MG63 (cell line): ENCODE results near the gene OR2F2. TPM values are rescaled to one million over a fixed set of nuclear protein-coding genes. Genes with fewer than 3 reads are reported as not detected.

ENCODE experiments used
- DNase-seq: peaks from one replicate; pipeline ENCODE4 v3.0.0-alpha.2; 2020
- H3K27me3 ChIP-seq: fragments of 250-450 bp; sonication (Bioruptor Pico); 2 replicates; pipeline ENCODE4 v1.5.1; 2020; ENCODE audit warnings: mild to moderate bottlenecking, moderate library complexity
- H3K36me3 ChIP-seq: fragments of 250-450 bp; sonication (Bioruptor Pico); 2 replicates; pipeline ENCODE4 v1.5.1; 2020; ENCODE audit warnings: mild to moderate bottlenecking, moderate library complexity
- H3K4me3 ChIP-seq: fragments of 250-450 bp; sonication (Bioruptor Pico); 2 replicates; pipeline ENCODE4 v1.5.1; 2020; ENCODE audit warnings: mild to moderate bottlenecking, moderate library complexity
- H3K9me3 ChIP-seq: fragments of 250-450 bp; sonication (Bioruptor Pico); 2 replicates; pipeline ENCODE4 v1.5.1; 2020; ENCODE audit warnings: mild to moderate bottlenecking, moderate library complexity
- total RNA-seq: library from RNA; depleted of rRNA; stranded (reverse); fragments of >200 nt; shearing (Covaris generic); gene quantifications from 2 replicates; pipeline ENCODE4 v1.2.3, GENCODE V29; 2014; ENCODE audit warnings: low replicate concordance; rRNA removed

OR2F2 gene
- not detected in 2 replicates for total RNA-seq

- Histone ChIP-seq H3K27me3 (no peaks in the 10 kb centered on the region), H3K36me3 (no peaks in the 10 kb centered on the region), H3K4me3 (no peak within 1 kb of the TSS), H3K9me3 (0 out of 2 replicates have a peak, but pooled peaks cover 3% of the 10 kb centered on the region)
- peak; percentile 24 for DNase-seq
These were observed at the start of gene OR2F2 for GRCh38 chr7:143934526-143935325. Gene OR2F2, plus strand, starts transcription at chr7:143935233. Its CDS starts 0 bp downstream, at chr7:143935233.

- no peak for DNase-seq
- peaks cover 13% of the 10 kb centered on the region for H3K9me3 ChIP-seq
- H3K27me3 ChIP-seq: no peaks in the 10 kb centered on the region
- peaks cover 25% of the 10 kb centered on the region for H3K36me3 ChIP-seq
- H3K4me3 ChIP-seq: peak overlapping the region; percentile 55; the same call in 1 of the 2 replicates
These were observed 49.1 kb upstream of the OR2F2 start for GRCh38 chr7:143885951-143886350.

- Histone ChIP-seq H3K9me3 (peaks cover 21% of the 10 kb centered on the region), H3K27me3 (no peaks in the 10 kb centered on the region), H3K36me3 (peaks cover 35% of the 10 kb centered on the region), H3K4me3 (no peak overlapping the region)
- no peak for DNase-seq
These were observed 48.1 kb upstream of the OR2F2 start for GRCh38 chr7:143886826-143887477.

GRCh38 chr7:143889068-143889467 lies 46.0 kb upstream of the OR2F2 start:
- H3K4me3 ChIP-seq: no peak overlapping the region
- no peaks in the 10 kb centered on the region for H3K27me3 ChIP-seq
- no peak for DNase-seq
- peaks cover 44% of the 10 kb centered on the region for H3K36me3 ChIP-seq
- H3K9me3 ChIP-seq: peaks cover 23% of the 10 kb centered on the region

GRCh38 chr7:143890558-143890957 lies 44.5 kb upstream of the OR2F2 start:
- H3K27me3 ChIP-seq: no peaks in the 10 kb centered on the region
- DNase-seq: no peak
- peaks cover 25% of the 10 kb centered on the region for H3K9me3 ChIP-seq
- no peak overlapping the region for H3K4me3 ChIP-seq
- H3K36me3 ChIP-seq: peaks cover 53% of the 10 kb centered on the region

GRCh38 chr7:143891457-143891856 lies 43.6 kb upstream of the OR2F2 start:
- H3K9me3 ChIP-seq: peaks cover 25% of the 10 kb centered on the region
- no peak overlapping the region for H3K4me3 ChIP-seq
- no peaks in the 10 kb centered on the region for H3K27me3 ChIP-seq
- DNase-seq: no peak
- H3K36me3 ChIP-seq: peaks cover 53% of the 10 kb centered on the region

- DNase-seq: no peak
- Histone ChIP-seq H3K27me3 (no peaks in the 10 kb centered on the region), H3K4me3 (no peak overlapping the region), H3K9me3 (peaks cover 27% of the 10 kb centered on the region), H3K36me3 (peaks cover 59% of the 10 kb centered on the region)
These were observed 42.3 kb upstream of the OR2F2 start for GRCh38 chr7:143892527-143893300.

GRCh38 chr7:143896667-143897066 lies 38.4 kb upstream of the OR2F2 start:
- peaks cover 51% of the 10 kb centered on the region for H3K36me3 ChIP-seq
- H3K4me3 ChIP-seq: no peak overlapping the region
- no peaks in the 10 kb centered on the region for H3K27me3 ChIP-seq
- DNase-seq: no peak
- peaks cover 13% of the 10 kb centered on the region; the same call in 1 of the 2 replicates for H3K9me3 ChIP-seq

GRCh38 chr7:143898810-143899209 lies 36.2 kb upstream of the OR2F2 start:
- Histone ChIP-seq H3K36me3 (peaks cover 39% of the 10 kb centered on the region), H3K4me3 (no peak overlapping the region), H3K27me3 (no peaks in the 10 kb centered on the region), H3K9me3 (peaks cover 10% of the 10 kb centered on the region; the same call in 1 of the 2 replicates)
- DNase-seq: no peak

GRCh38 chr7:143900230-143900766 lies 34.7 kb upstream of the OR2F2 start:
- DNase-seq: peak; percentile 45
- Histone ChIP-seq H3K36me3 (peaks cover 30% of the 10 kb centered on the region), H3K4me3 (peak overlapping the region; percentile 80), H3K27me3 (no peaks in the 10 kb centered on the region), H3K9me3 (peaks cover 8% of the 10 kb centered on the region; the same call in 1 of the 2 replicates)

- peaks cover 8% of the 10 kb centered on the region; the same call in 1 of the 2 replicates for H3K9me3 ChIP-seq
- H3K27me3 ChIP-seq: no peaks in the 10 kb centered on the region
- peak; percentile 47 for DNase-seq
- H3K4me3 ChIP-seq: peak overlapping the region; percentile 80
- H3K36me3 ChIP-seq: peaks cover 30% of the 10 kb centered on the region
These were observed 33.7 kb upstream of the OR2F2 start for GRCh38 chr7:143901332-143901667.

GRCh38 chr7:143901668-143902331 lies 33.2 kb upstream of the OR2F2 start, which contains the start of gene TCAF1:
Gene TCAF1, minus strand, starts transcription at chr7:143902176. Its CDS starts 25,568 bp downstream, at chr7:143876608.
- peaks cover 8% of the 10 kb centered on the region; the same call in 1 of the 2 replicates for H3K9me3 ChIP-seq
- DNase-seq: peak; percentile 93
- peak within 1 kb of the TSS; percentile 80 for H3K4me3 ChIP-seq
- H3K36me3 ChIP-seq: peaks cover 30% of the 10 kb centered on the region
- H3K27me3 ChIP-seq: no peaks in the 10 kb centered on the region

- Histone ChIP-seq H3K4me3 (peak overlapping the region; percentile 80), H3K27me3 (no peaks in the 10 kb centered on the region)
- no peak for DNase-seq
These were observed 32.6 kb upstream of the OR2F2 start for GRCh38 chr7:143902332-143902899.

GRCh38 chr7:143905509-143905908 lies 29.5 kb upstream of the OR2F2 start:
- no peak overlapping the region for H3K4me3 ChIP-seq
- no peak for DNase-seq

More at GRCh38 chr7:143902332-143902899, 32.6 kb upstream of the OR2F2 start:
- peaks cover 27% of the 10 kb centered on the region for H3K36me3 ChIP-seq
- H3K9me3 ChIP-seq: peaks cover 6% of the 10 kb centered on the region; the same call in 1 of the 2 replicates

GRCh38 chr7:143906151-143906550 lies 28.9 kb upstream of the OR2F2 start:
- no peak for DNase-seq
- Histone ChIP-seq H3K9me3 (no peaks in the 10 kb centered on the region), H3K27me3 (no peaks in the 10 kb centered on the region), H3K36me3 (no peaks in the 10 kb centered on the region), H3K4me3 (no peak overlapping the region)

More at GRCh38 chr7:143905509-143905908, 29.5 kb upstream of the OR2F2 start:
- H3K36me3 ChIP-seq: peaks cover 4% of the 10 kb centered on the region; the same call in 1 of the 2 replicates
- H3K9me3 ChIP-seq: no peaks in the 10 kb centered on the region
- H3K27me3 ChIP-seq: no peaks in the 10 kb centered on the region
